HG03039 (cell line): ENCODE data around the gene MAGEA11.
"Not testable (repeated sequence)": the region's sequence is repeated elsewhere in the genome, so short reads cannot be mapped to it uniquely, and the experiment has no call there.

Experiments used
- ATAC-seq: cut with Tn5 transposase; IDR thresholded peaks from one replicate; pipeline ENCODE4 v1.9.1; 2021; ENCODE audit warnings: mild to moderate bottlenecking, moderate library complexity; ENCODE audit not compliant: unreplicated experiment

Gene MAGEA11

GRCh38 chrX:149711545-149712236 is at the start of gene MAGEA11:
Gene MAGEA11 (plus strand): TSS chrX:149712060. CDS start chrX:149713160, 1,100 bp downstream.
- no peak for ATAC-seq

GRCh38 chrX:149675088-149675487 is 36.8 kb upstream of the MAGEA11 start:
- ATAC-seq, result not testable (repeated sequence)

GRCh38 chrX:149675554-149675953 is 36.3 kb upstream of the MAGEA11 start:
- not testable (repeated sequence) for ATAC-seq

GRCh38 chrX:149679164-149679678 is 32.6 kb upstream of the MAGEA11 start:
- ATAC-seq, result not testable (repeated sequence)

GRCh38 chrX:149681182-149681581 is 30.7 kb upstream of the MAGEA11 start:
- no peak for ATAC-seq

GRCh38 chrX:149682031-149682430 is 29.8 kb upstream of the MAGEA11 start:
- ATAC-seq, result no peak

GRCh38 chrX:149682956-149683947 is 28.6 kb upstream of the MAGEA11 start:
- no peak for ATAC-seq

GRCh38 chrX:149683966-149684730 is 27.7 kb upstream of the MAGEA11 start:
- no peak for ATAC-seq

GRCh38 chrX:149687991-149688390 is 23.9 kb upstream of the MAGEA11 start:
- ATAC-seq, result no peak

- ATAC-seq, result no peak
These were observed 23.3 kb upstream of the MAGEA11 start for GRCh38 chrX:149688552-149688951.

- no peak for ATAC-seq
These were observed 20.1 kb upstream of the MAGEA11 start for GRCh38 chrX:149691794-149692193.

- not testable (repeated sequence) for ATAC-seq
These were observed 19.1 kb upstream of the MAGEA11 start for GRCh38 chrX:149692686-149693272.

GRCh38 chrX:149699761-149700160 is 12.1 kb upstream of the MAGEA11 start:
- ATAC-seq, result no peak

- no peak for ATAC-seq
These were observed 7.2 kb upstream of the MAGEA11 start for GRCh38 chrX:149704664-149705063.

GRCh38 chrX:149707147-149707901 is 4.5 kb upstream of the MAGEA11 start:
- ATAC-seq, result no peak

- no peak for ATAC-seq
These were observed 971 bp downstream of the MAGEA11 start for GRCh38 chrX:149712831-149713230.

- ATAC-seq, result no peak
These were observed 1.6 kb downstream of the MAGEA11 start for GRCh38 chrX:149713279-149714050.

- no peak for ATAC-seq
These were observed 3.6 kb downstream of the MAGEA11 start for GRCh38 chrX:149715468-149715867.

- ATAC-seq, result no peak
These were observed 4.8 kb downstream of the MAGEA11 start for GRCh38 chrX:149716632-149717031.
